Measurements from ENCODE around the gene LRFN3. TPM values are rescaled to one million over a fixed set of nuclear protein-coding genes. Genes with fewer than 3 reads are reported as not detected.
A peak's percentile ranks its signal among the peaks of the same experiment; 100 is the strongest.
"Not testable (repeated sequence)": the region's sequence is repeated elsewhere in the genome, so short reads cannot be mapped to it uniquely, and the experiment has no call there.

The LRFN3 gene
- total RNA-seq, 1 donor: 2.4 TPM

GRCh38 chr19:35904311-35905068 is 31.7 kb upstream of the LRFN3 start:
- DNase-seq (ENCODE audit: low read depth in 2 of 3, low spot score in 2 of 3): peak in 1 of 3 donors; percentile 37

- DNase-seq (ENCODE audit: low read depth in 2 of 3, low spot score in 2 of 3): no peak
Measured at GRCh38 chr19:35905178-35905727, 30.9 kb upstream of the LRFN3 start.

GRCh38 chr19:35907377-35907745 is 28.8 kb upstream of the LRFN3 start:
- DNase-seq (ENCODE audit: low read depth in 2 of 3, low spot score in 2 of 3): no peak

- no peak for DNase-seq (ENCODE audit: low read depth in 2 of 3, low spot score in 2 of 3)
Measured at GRCh38 chr19:35908010-35908441, 28.1 kb upstream of the LRFN3 start, which contains the start of gene TYROBP. TSS of gene TYROBP (minus strand) at chr19:35908295. CDS start at chr19:35908228, 67 bp downstream.

GRCh38 chr19:35908973-35909683 is 27.0 kb upstream of the LRFN3 start:
- peak in 2 of 3 donors; percentile 95 to 99 for DNase-seq (ENCODE audit: low read depth in 2 of 3, low spot score in 2 of 3)

- no peak for DNase-seq (ENCODE audit: low read depth in 2 of 3, low spot score in 2 of 3)
Measured at GRCh38 chr19:35909684-35910035, 26.5 kb upstream of the LRFN3 start.

GRCh38 chr19:35910355-35910754 is 25.8 kb upstream of the LRFN3 start:
- not testable (repeated sequence) for DNase-seq (ENCODE audit: low read depth in 2 of 3, low spot score in 2 of 3)

- no peak for DNase-seq (ENCODE audit: low read depth in 2 of 3, low spot score in 2 of 3)
Measured at GRCh38 chr19:35911173-35911572, 25.0 kb upstream of the LRFN3 start.

GRCh38 chr19:35911790-35912189 is 24.4 kb upstream of the LRFN3 start:
- DNase-seq (ENCODE audit: low read depth in 2 of 3, low spot score in 2 of 3): no peak

GRCh38 chr19:35913589-35913988 is 22.6 kb upstream of the LRFN3 start:
- no peak for DNase-seq (ENCODE audit: low read depth in 2 of 3, low spot score in 2 of 3)

GRCh38 chr19:35915443-35915842 is 20.7 kb upstream of the LRFN3 start:
- no peak for DNase-seq (ENCODE audit: low read depth in 2 of 3, low spot score in 2 of 3)

GRCh38 chr19:35919306-35919705 is 16.9 kb upstream of the LRFN3 start:
- DNase-seq (ENCODE audit: low read depth in 2 of 3, low spot score in 2 of 3): no peak

- no peak for DNase-seq (ENCODE audit: low read depth in 2 of 3, low spot score in 2 of 3)
Measured at GRCh38 chr19:35921012-35921411, 15.2 kb upstream of the LRFN3 start.

- no peak for DNase-seq (ENCODE audit: low read depth in 2 of 3, low spot score in 2 of 3)
Measured at GRCh38 chr19:35925501-35925900, 10.7 kb upstream of the LRFN3 start.

GRCh38 chr19:35928507-35928906 is 7.7 kb upstream of the LRFN3 start:
- DNase-seq (ENCODE audit: low read depth in 2 of 3, low spot score in 2 of 3): no peak

- peak in 1 of 3 donors; percentile 32 for DNase-seq (ENCODE audit: low read depth in 2 of 3, low spot score in 2 of 3)
Measured at GRCh38 chr19:35929876-35930275, 6.3 kb upstream of the LRFN3 start.

GRCh38 chr19:35931161-35931873 is 4.9 kb upstream of the LRFN3 start:
- DNase-seq (ENCODE audit: low read depth in 2 of 3, low spot score in 2 of 3): peak; percentile 99 to 100 (median 100)

- no peak for DNase-seq (ENCODE audit: low read depth in 2 of 3, low spot score in 2 of 3)
Measured at GRCh38 chr19:35931874-35932202, 4.3 kb upstream of the LRFN3 start.

GRCh38 chr19:35932291-35932936 is 3.8 kb upstream of the LRFN3 start:
- DNase-seq (ENCODE audit: low read depth in 2 of 3, low spot score in 2 of 3): no peak

- DNase-seq (ENCODE audit: low read depth in 2 of 3, low spot score in 2 of 3): no peak
Measured at GRCh38 chr19:35936738-35937268, 629 bp downstream of the LRFN3 start.

All from hematopoietic multipotent progenitor cell (in vitro differentiated cells).